T-cell (primary cell): Measurements from ENCODE around the gene SLC6A13. TPM values are rescaled to one million over a fixed set of nuclear protein-coding genes. Genes with fewer than 3 reads are reported as not detected.

Source experiments
- ATAC-seq, 4 experiments: fragments of 200-7000 bp in 3 of 4; fragments of 150-1000 bp in 1 of 4; cut with Tn5 transposase; replicated peaks in 1 of 4; 1 replicate in 3 of 4; 2 replicates in 1 of 4; pipeline ENCODE4 v1.10.0; 2021; ENCODE audit warnings: moderate library complexity in 3 of 4, mild to moderate bottlenecking in 2 of 4, moderate number of reproducible peaks in 1 of 4
- CTCF ChIA-PET, 2 donors: fragments of 300-600 bp; sonication (Branson Sonifier 250); formaldehyde crosslinking; loops; one replicate each; lab custom pipeline; 2022; ENCODE audit warnings: antibody characterized with exemption in 2 of 2; lab: Charles Lee
- POLR2A ChIA-PET, 2 donors: fragments of 300-600 bp; sonication (Branson Sonifier 250); formaldehyde crosslinking; loops; one replicate each; lab custom pipeline; 2022; ENCODE audit warnings: antibody characterized with exemption in 2 of 2; lab: Charles Lee
- DNase-seq, 35 experiments: peaks; one replicate each; pipeline versions ENCODE4 v3.0.0 to v3.0.0-alpha.2; 2013 to 2023
- H3K27ac ChIP-seq: one replicate; pipeline ENCODE4 v1.5.1; 2013; ENCODE audit warnings: low read length
- H3K27me3 ChIP-seq, 2 experiments: replicated peaks in 1 of 2; 1 replicate in 1 of 2; 2 replicates in 1 of 2; pipeline versions ENCODE4 v1.6.1 to v1.7.0; 2013; ENCODE audit warnings: low read length in 1 of 2, mixed read lengths in 1 of 2; ENCODE audit not compliant: control insufficient read depth in 2 of 2, insufficient read depth in 2 of 2; ENCODE audit errors: extremely low read depth in 1 of 2
- H3K36me3 ChIP-seq, 2 donors: 1 replicate in 1 of 2; 2 replicates in 1 of 2; pipeline versions ENCODE4 v1.6.1 to v1.7.0; 2013; ENCODE audit warnings: low read length in 1 of 2; ENCODE audit not compliant: control insufficient read depth in 2 of 2, insufficient read depth in 1 of 2; ENCODE audit errors: extremely low read depth in 1 of 2
- H3K4me1 ChIP-seq, 2 experiments: 1 replicate in 1 of 2; 2 replicates in 1 of 2; pipeline versions ENCODE4 v1.6.1 to v1.7.0; 2013; ENCODE audit warnings: low read length in 2 of 2, mixed read lengths in 1 of 2; ENCODE audit not compliant: insufficient read depth in 2 of 2, control insufficient read depth in 1 of 2; ENCODE audit errors: extremely low read depth in 1 of 2
- H3K4me3 ChIP-seq, 2 donors: 1 replicate in 1 of 2; 2 replicates in 1 of 2; pipeline versions ENCODE4 v1.5.1 to v1.7.0; 2013; ENCODE audit warnings: mild to moderate bottlenecking in 2 of 2, low read length in 1 of 2, moderate library complexity in 1 of 2; ENCODE audit not compliant: control insufficient read depth in 1 of 2; ENCODE audit errors: extremely low read depth in 1 of 2
- H3K9me3 ChIP-seq: 2 replicates; pipeline ENCODE4 v1.7.0; 2013
- H3K27ac Mint-ChIP-seq, 2 donors: one replicate each; pipeline ENCODE4 v1.8.0; 2020 to 2021; ENCODE audit warnings: mild to moderate bottlenecking in 2 of 2, mixed read lengths in 2 of 2
- H3K27me3 Mint-ChIP-seq, 2 donors: one replicate each; pipeline ENCODE4 v1.8.0; 2021 to 2022; ENCODE audit warnings: mixed read lengths in 2 of 2
- H3K36me3 Mint-ChIP-seq: one replicate; pipeline ENCODE4 v1.8.0; 2021; ENCODE audit warnings: mixed read lengths
- H3K4me1 Mint-ChIP-seq, 3 donors: one replicate each; pipeline ENCODE4 v1.8.0; 2020 to 2022; ENCODE audit warnings: mixed read lengths in 3 of 3, mild to moderate bottlenecking in 1 of 3
- H3K4me3 Mint-ChIP-seq, 3 donors: one replicate each; pipeline ENCODE4 v1.8.0; 2020 to 2022; ENCODE audit warnings: mild to moderate bottlenecking in 3 of 3, mixed read lengths in 3 of 3, moderate library complexity in 3 of 3
- H3K9me3 Mint-ChIP-seq, 3 donors: one replicate each; pipeline ENCODE4 v1.8.0; 2020 to 2022; ENCODE audit warnings: mixed read lengths in 3 of 3
- WGBS: methylation state at CpG from one replicate; pipeline ENCODE4 v1.1.5; 2013; ENCODE audit warnings: missing lambda C conversion rate; ENCODE audit not compliant: insufficient coverage; 5-methylcytosine and 5-hydroxymethylcytosine counted together
- total RNA-seq, 35 experiments: library from RNA in 6 of 35; stranded (reverse) in 6 of 35; fragments of 120-200 nt in 1 of 35; gene quantifications; one replicate each; pipeline versions ENCODE4 v1.2.1 to v1.2.4 and lab custom pipeline; 2013 to 2026

The SLC6A13 gene
- total RNA-seq, 5 donors from 2014 or later (not counting 1 experiment from before 2014, with no cell fraction given): 0.49 to 1.8 (median 0.86) TPM

- Mint-ChIP-seq H3K4me1 (peaks cover 3 to 9% (median 5%) of the 10 kb centered on the region in 3 donors), H3K27ac (no peak overlapping the region), H3K27me3 (peaks cover 5 to 12% of the 10 kb centered on the region in 2 donors), H3K4me3 (no peak overlapping the region), H3K9me3 (no peaks in the 10 kb centered on the region), H3K36me3 (no peaks in the 10 kb centered on the region)
- WGBS: 88% methylated on average over 10 of the region's 11 CpGs
- ChIA-PET CTCF (no interaction called here), POLR2A (no interaction called here)
- H3K27me3 ChIP-seq: peaks cover 0 to 56% of the 10 kb centered on the region in 2 experiments
- no peaks in the 10 kb centered on the region for H3K9me3 ChIP-seq
- H3K27ac ChIP-seq: no peak overlapping the region
- ATAC-seq: no peak
- no peak overlapping the region for H3K4me3 ChIP-seq
- H3K36me3 ChIP-seq: no peaks in the 10 kb centered on the region
- peaks cover 0 to 5% of the 10 kb centered on the region in 2 experiments for H3K4me1 ChIP-seq
- no peak for DNase-seq
Measured at GRCh38 chr12:179131-179884, 83.3 kb downstream of the SLC6A13 start.

- WGBS: 83% methylated on average over 3 of the region's 3 CpGs
- H3K27ac Mint-ChIP-seq: no peak overlapping the region
- Histone ChIP-seq H3K9me3 (no peaks in the 10 kb centered on the region), H3K4me1 (peaks cover 0 to 5% of the 10 kb centered on the region in 2 experiments), H3K36me3 (no peaks in the 10 kb centered on the region), H3K27ac (no peak overlapping the region), H3K27me3 (peaks cover 0 to 56% of the 10 kb centered on the region in 2 experiments), H3K4me3 (no peak overlapping the region)
- peaks cover 3 to 9% (median 5%) of the 10 kb centered on the region in 3 donors for H3K4me1 Mint-ChIP-seq
- ATAC-seq (no peak), DNase-seq (no peak)
- CTCF ChIA-PET: no interaction called here
- H3K9me3 Mint-ChIP-seq: no peaks in the 10 kb centered on the region
- H3K27me3 Mint-ChIP-seq: peaks cover 5 to 13% of the 10 kb centered on the region in 2 donors
- no peak overlapping the region for H3K4me3 Mint-ChIP-seq
- POLR2A ChIA-PET: no interaction called here
- H3K36me3 Mint-ChIP-seq: no peaks in the 10 kb centered on the region
Measured at GRCh38 chr12:178829-179109, 83.9 kb downstream of the SLC6A13 start.

GRCh38 chr12:177980-178828, 84.4 kb downstream of the SLC6A13 start:
- no peak overlapping the region for H3K27ac ChIP-seq
- POLR2A ChIA-PET: no interaction called here
- Mint-ChIP-seq H3K9me3 (no peaks in the 10 kb centered on the region), H3K27me3 (peaks cover 5 to 15% of the 10 kb centered on the region in 2 donors), H3K4me3 (no peak overlapping the region), H3K27ac (no peak overlapping the region), H3K36me3 (no peaks in the 10 kb centered on the region), H3K4me1 (peaks cover 3 to 9% (median 5%) of the 10 kb centered on the region in 3 donors)
- ATAC-seq (no peak), DNase-seq (no peak)
- no peaks in the 10 kb centered on the region for H3K9me3 ChIP-seq
- no peak overlapping the region for H3K4me3 ChIP-seq
- peaks cover 0 to 5% of the 10 kb centered on the region in 2 experiments for H3K4me1 ChIP-seq
- no peaks in the 10 kb centered on the region for H3K36me3 ChIP-seq
- H3K27me3 ChIP-seq: peaks cover 0 to 61% of the 10 kb centered on the region in 2 experiments
- WGBS: 80% methylated on average over 9 of the region's 20 CpGs
- CTCF ChIA-PET: no interaction called here

- ATAC-seq (no peak), DNase-seq (no peak)
- Mint-ChIP-seq H3K9me3 (no peaks in the 10 kb centered on the region), H3K4me3 (no peak overlapping the region), H3K27ac (no peak overlapping the region), H3K4me1 (peaks cover 3 to 9% (median 5%) of the 10 kb centered on the region in 3 donors), H3K27me3 (peaks cover 4 to 20% of the 10 kb centered on the region in 2 donors), H3K36me3 (no peaks in the 10 kb centered on the region)
- ChIA-PET CTCF (no interaction called here), POLR2A (no interaction called here)
- 81% methylated on average over 10 of the region's 11 CpGs for WGBS
- H3K27ac ChIP-seq: no peak overlapping the region
- H3K9me3 ChIP-seq: no peaks in the 10 kb centered on the region
- peaks cover 0 to 5% of the 10 kb centered on the region in 2 experiments for H3K4me1 ChIP-seq
- peaks cover 0 to 65% of the 10 kb centered on the region in 2 experiments for H3K27me3 ChIP-seq
- H3K36me3 ChIP-seq: no peaks in the 10 kb centered on the region
- no peak overlapping the region for H3K4me3 ChIP-seq
Measured at GRCh38 chr12:177336-177979, 85.2 kb downstream of the SLC6A13 start.

GRCh38 chr12:176321-177181, 86.1 kb downstream of the SLC6A13 start:
- H3K9me3 Mint-ChIP-seq: no peaks in the 10 kb centered on the region
- H3K4me1 Mint-ChIP-seq: peaks cover 3 to 9% (median 5%) of the 10 kb centered on the region in 3 donors
- H3K27me3 Mint-ChIP-seq: peaks cover 6 to 20% of the 10 kb centered on the region in 2 donors
- H3K9me3 ChIP-seq: no peaks in the 10 kb centered on the region
- H3K4me3 ChIP-seq: no peak overlapping the region
- ChIA-PET CTCF (no interaction called here), POLR2A (no interaction called here)
- no peak overlapping the region for H3K27ac Mint-ChIP-seq
- H3K36me3 Mint-ChIP-seq: no peaks in the 10 kb centered on the region
- no peak overlapping the region for H3K4me3 Mint-ChIP-seq
- no peak for DNase-seq
- H3K36me3 ChIP-seq: no peaks in the 10 kb centered on the region
- H3K27ac ChIP-seq: no peak overlapping the region
- H3K27me3 ChIP-seq: peaks cover 0 to 61% of the 10 kb centered on the region in 2 experiments
- 74% methylated on average over 11 of the region's 16 CpGs for WGBS
- no peak for ATAC-seq
- H3K4me1 ChIP-seq: peaks cover 0 to 5% of the 10 kb centered on the region in 2 experiments
